Neural progenitor cell (in vitro differentiated cells): ENCODE measurements around the gene ARHGEF4. TPM values are rescaled to one million over a fixed set of nuclear protein-coding genes. Genes with fewer than 3 reads are reported as not detected.

Experiments
- DNase-seq: peaks from one replicate; pipeline ENCODE4 v3.0.0-alpha.2; 2016; ENCODE audit warnings: low spot score
- H2AFZ ChIP-seq: fragments of 200-600 bp; sonication (generic); replicated peaks from 2 replicates; pipeline ENCODE4 v1.6.1; 2016; ENCODE audit warnings: antibody characterized with exemption
- H3F3A ChIP-seq: fragments of 200-600 bp; sonication (generic); 2 replicates; pipeline ENCODE4 v1.6.1; 2016; ENCODE audit warnings: antibody characterized with exemption, low read depth
- H3K27ac ChIP-seq: fragments of 200-600 bp; sonication (generic); 2 replicates; pipeline ENCODE4 v1.5.1; 2016; ENCODE audit warnings: mild to moderate bottlenecking
- H3K27me3 ChIP-seq: fragments of 200-600 bp; sonication (generic); 2 replicates; pipeline ENCODE4 v1.6.1; 2016; ENCODE audit warnings: mild to moderate bottlenecking, moderate library complexity
- H3K36me3 ChIP-seq: fragments of 200-600 bp; sonication (generic); 2 replicates; pipeline ENCODE4 v1.5.1; 2016
- H3K4me1 ChIP-seq: fragments of 200-600 bp; sonication (generic); 2 replicates; pipeline ENCODE4 v1.6.1; 2016; ENCODE audit warnings: mixed run types
- H3K4me2 ChIP-seq: fragments of 200-600 bp; sonication (generic); 2 replicates; pipeline ENCODE4 v1.6.1; 2016
- H3K4me3 ChIP-seq: fragments of 200-600 bp; sonication (generic); 2 replicates; pipeline ENCODE4 v1.5.1; 2016
- H3K79me2 ChIP-seq: fragments of 200-600 bp; sonication (generic); 2 replicates; pipeline ENCODE4 v1.6.1; 2016; ENCODE audit warnings: low read depth
- H3K9ac ChIP-seq: fragments of 200-600 bp; sonication (generic); 2 replicates; pipeline ENCODE4 v1.6.1; 2016
- H3K9me3 ChIP-seq: fragments of 200-600 bp; sonication (generic); 2 replicates; pipeline ENCODE4 v1.5.1; 2016; ENCODE audit warnings: low read depth
- H4K20me1 ChIP-seq: fragments of 200-600 bp; sonication (generic); 2 replicates; pipeline ENCODE4 v1.6.1; 2016; ENCODE audit warnings: low read depth
- H3K27ac Mint-ChIP-seq: 3 replicates; pipeline ENCODE4 v1.8.0; 2021; ENCODE audit warnings: mixed read lengths
- H3K27me3 Mint-ChIP-seq: 2 replicates; pipeline ENCODE4 v1.8.0; 2022; ENCODE audit warnings: low read depth, mild to moderate bottlenecking, inconsistent platforms, moderate library complexity, mixed read lengths; ENCODE audit not compliant: insufficient read depth
- H3K36me3 Mint-ChIP-seq: 3 replicates; pipeline ENCODE4 v1.8.0; 2021; ENCODE audit warnings: mixed read lengths
- H3K4me1 Mint-ChIP-seq: 3 replicates; pipeline ENCODE4 v1.8.0; 2021; ENCODE audit warnings: mixed read lengths
- H3K4me3 Mint-ChIP-seq: 3 replicates; pipeline ENCODE4 v1.8.0; 2021; ENCODE audit warnings: mild to moderate bottlenecking, moderate library complexity, mixed read lengths
- H3K9me3 Mint-ChIP-seq: 3 replicates; pipeline ENCODE4 v1.8.0; 2020; ENCODE audit warnings: mixed read lengths
- CTCF ChIP-seq: fragments of 200-600 bp; sonication (generic); IDR thresholded peaks from 2 replicates; pipeline ENCODE4 v1.5.1; 2017; ENCODE audit warnings: antibody characterized with exemption, mild to moderate bottlenecking
- EZH2 ChIP-seq: fragments of 200-600 bp; sonication (generic); IDR thresholded peaks from 2 replicates; pipeline ENCODE4 v1.6.1; 2017; ENCODE audit warnings: antibody characterized with exemption, mild to moderate bottlenecking, moderate library complexity
- EZH2phosphoT487 ChIP-seq: fragments of 200-600 bp; sonication (generic); IDR thresholded peaks from 2 replicates; pipeline ENCODE4 v1.6.1; 2017; ENCODE audit warnings: antibody characterized with exemption
- total RNA-seq: library from RNA; depleted of rRNA; stranded (reverse); fragments of >200 nt; gene quantifications from 2 replicates; pipeline ENCODE4 v1.2.3, GENCODE V29; 2015; ENCODE audit warnings: low replicate concordance

The ARHGEF4 gene
- total RNA-seq, 1 donor from 2014 or later, result 22.8 TPM

GRCh38 chr2:131039535-131039907, 202.8 kb downstream of the ARHGEF4 start:
- Mint-ChIP-seq H3K27ac (no peak overlapping the region), H3K27me3 (peaks cover 3% of the 10 kb centered on the region), H3K4me1 (peaks cover 13% of the 10 kb centered on the region), H3K4me3 (no peak overlapping the region), H3K36me3 (peaks cover 6% of the 10 kb centered on the region), H3K9me3 (no peaks in the 10 kb centered on the region)
- no peaks in the 10 kb centered on the region for H3K9me3 ChIP-seq
- no peak overlapping the region for H3K4me2 ChIP-seq
- no peak overlapping the region for H3K27ac ChIP-seq
- no peaks in the 10 kb centered on the region for H3K79me2 ChIP-seq
- no peak overlapping the region for H3K9ac ChIP-seq
- no peak overlapping the region for H2AFZ ChIP-seq
- no peak for TF ChIP-seq EZH2phosphoT487
- TF ChIP-seq CTCF, result no peak
- no peak for TF ChIP-seq EZH2
- no peaks in the 10 kb centered on the region for H3K36me3 ChIP-seq
- peaks cover 10% of the 10 kb centered on the region for H3K4me1 ChIP-seq
- H3F3A ChIP-seq, result peaks cover 6% of the 10 kb centered on the region
- no peak for DNase-seq
- H3K27me3 ChIP-seq, result peaks cover 17% of the 10 kb centered on the region
- H4K20me1 ChIP-seq, result peaks cover 12% of the 10 kb centered on the region
- no peak overlapping the region for H3K4me3 ChIP-seq

GRCh38 chr2:131039908-131040660, 203.4 kb downstream of the ARHGEF4 start:
- no peak for DNase-seq
- peaks cover 6% of the 10 kb centered on the region for H3F3A ChIP-seq
- Mint-ChIP-seq H3K27me3 (peaks cover 5% of the 10 kb centered on the region), H3K36me3 (peaks cover 6% of the 10 kb centered on the region), H3K9me3 (no peaks in the 10 kb centered on the region), H3K27ac (no peak overlapping the region), H3K4me1 (peaks cover 13% of the 10 kb centered on the region), H3K4me3 (no peak overlapping the region)
- H3K4me3 ChIP-seq, result no peak overlapping the region
- H2AFZ ChIP-seq, result no peak overlapping the region
- TF ChIP-seq EZH2phosphoT487 (no peak), CTCF (no peak), EZH2 (no peak)
- no peak overlapping the region for H3K9ac ChIP-seq
- H4K20me1 ChIP-seq, result peaks cover 12% of the 10 kb centered on the region
- H3K9me3 ChIP-seq, result no peaks in the 10 kb centered on the region
- H3K79me2 ChIP-seq, result no peaks in the 10 kb centered on the region
- H3K4me1 ChIP-seq, result peaks cover 9% of the 10 kb centered on the region
- peaks cover 14% of the 10 kb centered on the region for H3K27me3 ChIP-seq
- no peak overlapping the region for H3K4me2 ChIP-seq
- H3K36me3 ChIP-seq, result no peaks in the 10 kb centered on the region
- no peak overlapping the region for H3K27ac ChIP-seq

- Histone ChIP-seq H3K36me3 (no peaks in the 10 kb centered on the region), H4K20me1 (peaks cover 8% of the 10 kb centered on the region), H3K4me3 (no peak overlapping the region), H3K27me3 (peaks cover 6% of the 10 kb centered on the region), H2AFZ (no peak overlapping the region), H3K4me1 (peaks cover 3% of the 10 kb centered on the region), H3K4me2 (no peak overlapping the region), H3K79me2 (no peaks in the 10 kb centered on the region), H3F3A (peaks cover 3% of the 10 kb centered on the region), H3K9me3 (no peaks in the 10 kb centered on the region), H3K27ac (no peak overlapping the region), H3K9ac (no peak overlapping the region)
- no peak for DNase-seq
- Mint-ChIP-seq H3K27ac (peak overlapping the region; percentile 37), H3K4me3 (no peak overlapping the region), H3K36me3 (peaks cover 6% of the 10 kb centered on the region), H3K4me1 (peaks cover 13% of the 10 kb centered on the region), H3K9me3 (no peaks in the 10 kb centered on the region), H3K27me3 (peaks cover 5% of the 10 kb centered on the region)
- TF ChIP-seq EZH2phosphoT487 (no peak), EZH2 (no peak), CTCF (peak; percentile 29)
These were observed 204.1 kb downstream of the ARHGEF4 start for GRCh38 chr2:131040661-131041401.
